NCI-H146 (cell line): ENCODE data around the gene SCNN1A.
"Not testable (repeated sequence)": the region's sequence is repeated elsewhere in the genome, so short reads cannot be mapped to it uniquely, and the experiment has no call there.

Experiments
- DNase-seq: peaks from one replicate; lab custom pipeline; 2025; lab: John Stamatoyannopoulos, UW

The SCNN1A gene

GRCh38 chr12:6347367-6348338 is 27.7 kb downstream of the SCNN1A start:
- no peak for DNase-seq

- no peak for DNase-seq
Observed at GRCh38 chr12:6346942-6347341, 28.4 kb downstream of the SCNN1A start.

DNA sequence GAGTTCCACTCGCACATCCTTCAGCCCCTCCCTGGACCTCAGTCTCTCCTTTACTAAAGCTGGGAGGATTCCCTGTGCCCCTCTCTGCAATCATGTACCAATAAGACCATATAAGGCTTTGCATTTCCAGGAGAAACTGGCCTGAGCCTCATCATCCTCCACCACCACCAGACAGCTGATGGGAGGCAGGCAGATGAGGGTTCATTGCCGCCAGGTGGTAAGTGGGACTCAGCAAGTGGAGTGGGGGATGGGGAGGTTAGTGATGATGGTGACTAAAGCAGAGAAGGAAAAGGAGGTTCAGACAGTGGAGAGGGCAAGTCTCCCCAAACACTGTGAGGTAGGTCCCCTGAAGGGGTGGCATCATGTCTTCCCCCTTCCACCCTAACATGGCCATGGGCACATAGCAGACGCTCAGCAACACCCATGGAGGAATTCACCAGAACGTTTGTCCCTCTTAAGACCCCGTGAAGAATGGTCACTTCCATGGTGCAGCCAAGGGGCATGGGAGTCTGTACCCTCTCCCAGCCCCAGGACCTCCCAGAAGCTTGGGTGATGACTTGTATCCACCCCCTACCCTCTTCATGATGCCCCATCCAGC is 29.0 kb downstream of the SCNN1A start:
- DNase-seq = no peak

- no peak for DNase-seq
Observed at GRCh38 chr12:6345319-6346091, 29.9 kb downstream of the SCNN1A start.

DNA sequence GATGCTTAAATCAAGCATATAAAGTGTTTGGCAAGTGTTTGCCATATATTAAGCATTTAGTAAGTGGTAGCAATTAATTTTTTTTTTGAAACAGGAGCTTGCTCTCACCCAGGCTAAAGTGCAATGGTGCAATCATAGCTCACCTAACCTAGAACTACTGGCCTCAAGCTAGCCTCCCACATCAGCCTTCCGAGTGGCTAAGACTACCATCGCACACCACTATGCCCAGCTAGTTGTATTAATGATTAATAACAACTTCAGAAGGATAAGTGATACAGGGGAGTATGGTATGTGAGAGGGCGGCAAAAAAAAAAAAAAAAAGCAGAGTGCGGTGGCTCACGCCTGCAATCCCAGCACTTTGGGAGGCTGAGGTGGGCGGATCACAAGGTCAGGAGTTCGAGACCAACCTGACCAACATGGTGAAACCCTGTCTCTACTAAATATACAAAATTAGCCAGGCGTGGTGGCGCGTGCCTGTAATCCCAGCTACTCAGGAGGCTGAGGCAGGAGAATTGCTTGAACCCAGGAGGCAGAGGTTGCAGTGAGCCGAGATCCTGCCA is 31.2 kb downstream of the SCNN1A start:
- not testable (repeated sequence) for DNase-seq

DNA sequence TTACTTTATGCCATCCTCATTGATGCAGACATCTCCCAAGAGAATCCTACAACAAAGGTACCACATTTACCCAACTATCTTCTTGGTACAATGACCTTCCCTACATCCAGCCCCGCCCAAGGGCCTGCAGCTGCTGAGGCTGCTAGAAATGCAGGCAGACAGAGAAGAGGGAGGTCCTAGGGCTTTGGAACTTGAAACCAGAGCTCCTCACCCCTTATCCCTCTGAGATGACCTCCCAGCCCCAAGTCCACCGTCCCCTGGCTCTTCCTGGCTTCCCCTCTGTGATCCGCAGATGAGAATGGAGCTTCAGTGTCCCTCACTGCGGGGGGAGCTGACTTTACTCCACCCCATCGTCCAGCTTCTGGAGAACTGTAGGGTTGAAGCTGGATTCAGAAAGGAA is 31.8 kb downstream of the SCNN1A start:
- DNase-seq = no peak

- no peak for DNase-seq
Observed at GRCh38 chr12:6342140-6342889, 33.0 kb downstream of the SCNN1A start.

- no peak for DNase-seq
Observed at GRCh38 chr12:6341417-6342139, 33.8 kb downstream of the SCNN1A start, which contains the start of gene TNFRSF1A. Gene TNFRSF1A (minus strand): TSS chr12:6342076. CDS start chr12:6341814, 262 bp downstream.

- DNase-seq = no peak
Observed at GRCh38 chr12:6340745-6341416, 34.5 kb downstream of the SCNN1A start.

DNA sequence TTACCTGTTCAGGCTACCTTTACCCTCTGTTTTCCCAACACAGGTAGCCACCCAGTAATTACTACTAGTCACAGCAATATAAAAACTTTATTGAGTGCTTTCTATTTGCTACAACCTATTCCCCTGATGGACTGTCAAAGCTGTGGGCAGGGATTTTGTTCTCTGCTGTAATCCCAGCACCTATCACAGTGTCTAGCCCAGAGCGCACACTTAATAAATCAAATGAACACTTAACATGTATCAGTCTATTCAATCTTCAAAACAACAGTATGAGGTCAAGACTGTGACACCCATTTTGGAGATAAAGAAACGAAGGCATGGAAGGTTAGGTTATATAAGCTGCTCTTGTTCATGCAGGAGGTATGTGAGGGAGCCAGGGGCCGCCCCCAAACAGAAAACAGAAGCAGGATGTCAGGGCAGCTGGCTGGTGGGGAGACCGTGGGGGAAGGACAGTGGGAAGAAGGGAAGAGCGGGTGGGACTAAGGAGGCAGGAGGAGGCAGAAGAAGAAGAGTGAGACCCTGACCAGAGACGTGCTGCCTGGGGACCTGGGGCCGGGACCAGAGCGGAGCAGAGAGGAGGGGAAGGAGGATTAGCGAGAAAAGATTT is 35.2 kb downstream of the SCNN1A start:
- DNase-seq = no peak

- DNase-seq = no peak
Observed at GRCh38 chr12:6338955-6339354, 36.4 kb downstream of the SCNN1A start.

GRCh38 chr12:6338536-6338935 is 36.8 kb downstream of the SCNN1A start:
- not testable (repeated sequence) for DNase-seq

GRCh38 chr12:6337958-6338433 is 37.4 kb downstream of the SCNN1A start:
- DNase-seq = no peak

GRCh38 chr12:6336889-6337853 is 38.2 kb downstream of the SCNN1A start:
- DNase-seq = no peak

- DNase-seq = no peak
Observed at GRCh38 chr12:6336079-6336888, 39.1 kb downstream of the SCNN1A start.

GRCh38 chr12:6335451-6336078 is 39.8 kb downstream of the SCNN1A start:
- no peak for DNase-seq

DNA sequence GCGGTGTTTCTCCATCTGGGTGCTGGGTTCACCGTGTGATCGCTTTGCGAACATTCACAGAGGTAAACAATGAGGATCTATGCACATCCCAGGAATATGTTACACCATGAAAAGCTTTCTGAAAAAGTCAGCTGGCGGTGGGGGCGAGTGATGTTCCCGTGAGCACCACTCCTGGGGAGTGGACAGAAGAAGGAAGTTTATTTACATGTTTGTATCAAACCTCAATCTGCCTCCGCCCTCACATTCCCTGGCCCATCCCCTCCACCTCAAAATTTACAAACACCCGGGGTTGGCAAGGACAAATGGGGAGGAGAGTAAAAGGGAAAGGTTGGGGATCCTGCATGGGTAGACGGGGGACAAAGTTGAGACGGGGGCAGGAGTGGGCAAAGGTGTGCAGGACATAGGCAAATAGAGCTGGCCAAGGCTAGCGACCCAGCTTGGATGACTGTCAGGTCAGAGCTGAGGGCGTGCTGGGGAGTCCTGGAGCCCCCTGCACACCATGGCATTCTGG is 40.4 kb downstream of the SCNN1A start:
- DNase-seq = no peak
